HG02970 (cell line): Measurements from ENCODE around the gene GDF10.

Source experiments
- ATAC-seq: cut with Tn5 transposase; IDR thresholded peaks from one replicate; pipeline ENCODE4 v1.9.1; 2021; ENCODE audit warnings: mild to moderate bottlenecking, moderate library complexity, moderate number of reproducible peaks; ENCODE audit not compliant: unreplicated experiment, low FRiP score

GDF10 gene

DNA sequence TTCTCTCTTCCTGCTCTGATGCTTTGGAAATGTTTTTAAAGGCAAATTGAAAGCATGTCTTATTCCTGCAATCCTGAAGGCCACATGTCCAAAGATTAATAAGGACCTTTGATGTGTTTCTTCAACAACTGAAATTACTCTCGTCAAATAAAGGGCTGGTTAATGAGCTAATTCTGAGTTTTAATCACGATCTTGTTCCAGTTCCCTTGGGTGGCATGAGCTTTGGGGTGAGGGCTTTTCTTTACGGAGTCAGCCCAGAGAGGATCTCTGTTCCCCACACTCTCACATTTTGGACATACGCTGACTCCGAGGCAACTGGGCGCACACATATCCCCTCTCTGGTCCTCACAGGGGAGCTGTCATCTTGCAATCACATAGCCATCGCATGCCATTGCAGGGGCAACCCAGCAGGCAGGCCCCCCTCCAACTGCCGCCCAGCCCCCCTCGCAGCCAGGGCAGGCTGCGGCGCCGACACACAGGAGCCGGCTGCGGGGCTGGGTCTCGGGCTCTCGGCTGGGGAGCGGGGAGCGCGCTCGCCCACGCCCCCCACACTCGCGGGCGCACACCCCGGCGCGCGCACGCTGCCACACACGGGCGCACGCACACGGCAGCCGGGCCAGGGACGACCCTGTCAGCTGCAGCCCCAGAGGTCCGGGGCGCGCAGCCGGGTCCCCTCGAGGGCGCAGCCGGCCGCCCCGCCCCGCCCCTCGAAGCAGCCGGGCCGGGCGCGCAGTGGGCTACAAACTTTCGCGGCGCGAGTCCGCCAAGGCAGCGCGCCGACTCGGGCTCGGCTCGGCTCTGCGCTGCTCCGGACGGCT lies at the start of gene GDF10:
GDF10 (plus strand) TSS at position 587 of the 818 bp plus-strand sequence. CDS start 455 bp downstream, outside the sequence.
- no peak for ATAC-seq

DNA sequence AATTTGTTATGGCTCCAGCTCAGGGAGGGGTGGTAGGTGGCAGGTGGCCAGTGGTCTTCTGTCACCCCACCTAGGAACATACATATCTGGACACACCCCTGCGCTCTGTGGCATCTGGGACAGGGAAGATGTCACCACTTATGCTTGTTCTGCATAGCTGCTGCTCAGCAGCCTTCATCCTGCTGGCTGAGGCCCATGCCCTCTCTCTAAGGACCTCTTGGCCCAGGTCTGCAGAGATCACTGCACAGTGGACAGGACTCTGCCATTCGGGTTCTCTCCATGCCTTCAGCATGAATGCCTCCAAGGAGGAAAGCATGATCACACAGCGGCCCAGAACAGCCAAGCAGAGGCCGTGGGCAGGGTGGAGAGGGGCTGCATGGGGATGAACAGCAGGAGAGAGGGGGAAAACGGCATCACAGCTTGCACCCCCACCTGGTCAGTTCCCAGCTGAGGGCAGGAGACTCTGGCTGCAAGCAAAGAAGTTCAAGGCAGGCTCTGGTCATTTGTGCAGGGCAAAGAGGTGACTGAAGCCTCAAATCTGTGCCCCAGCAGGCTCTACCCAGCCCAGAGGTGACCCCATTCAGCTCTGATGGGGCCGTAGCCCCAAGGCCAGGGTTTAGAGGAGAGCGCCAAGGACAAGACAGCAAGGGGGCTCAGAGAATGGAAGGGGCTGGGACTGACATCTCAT lies 47.8 kb upstream of the GDF10 start:
- ATAC-seq: no peak

DNA sequence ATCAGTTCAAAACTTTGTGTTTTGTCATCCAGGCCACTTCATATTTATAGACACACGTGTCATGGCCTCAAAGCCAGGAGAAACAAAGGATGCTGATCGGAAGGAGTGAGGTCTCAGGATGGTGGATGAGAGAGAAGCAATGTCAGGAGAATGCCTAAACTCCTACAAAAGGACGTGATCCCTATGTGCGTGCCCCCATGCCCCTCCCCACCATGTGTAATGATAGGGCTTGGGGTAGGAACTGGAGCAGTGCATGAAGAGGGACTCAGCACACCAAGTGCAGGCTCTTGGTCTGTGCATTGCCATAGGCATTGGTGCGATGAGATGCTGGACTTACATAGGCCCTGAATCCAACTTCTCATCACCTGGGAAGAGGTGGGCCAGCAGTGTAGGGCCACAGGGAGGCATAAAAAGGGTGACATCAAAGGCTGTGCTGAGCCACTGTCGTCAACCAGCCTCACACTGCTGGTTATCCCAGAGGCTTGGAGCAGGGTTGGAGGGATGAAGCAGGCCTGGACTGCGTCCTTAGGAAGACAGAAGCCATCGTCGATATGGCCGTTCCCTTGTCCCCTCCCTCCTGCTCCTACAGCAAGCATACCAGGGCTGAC lies 46.9 kb upstream of the GDF10 start:
- no peak for ATAC-seq

GRCh38 chr10:47253651-47254375 lies 46.2 kb upstream of the GDF10 start:
- ATAC-seq: no peak

- no peak for ATAC-seq
Measured at GRCh38 chr10:47254611-47255010, 45.4 kb upstream of the GDF10 start.

GRCh38 chr10:47255033-47255813 lies 44.8 kb upstream of the GDF10 start:
- ATAC-seq: no peak

GRCh38 chr10:47255866-47256265 lies 44.1 kb upstream of the GDF10 start:
- ATAC-seq: no peak

DNA sequence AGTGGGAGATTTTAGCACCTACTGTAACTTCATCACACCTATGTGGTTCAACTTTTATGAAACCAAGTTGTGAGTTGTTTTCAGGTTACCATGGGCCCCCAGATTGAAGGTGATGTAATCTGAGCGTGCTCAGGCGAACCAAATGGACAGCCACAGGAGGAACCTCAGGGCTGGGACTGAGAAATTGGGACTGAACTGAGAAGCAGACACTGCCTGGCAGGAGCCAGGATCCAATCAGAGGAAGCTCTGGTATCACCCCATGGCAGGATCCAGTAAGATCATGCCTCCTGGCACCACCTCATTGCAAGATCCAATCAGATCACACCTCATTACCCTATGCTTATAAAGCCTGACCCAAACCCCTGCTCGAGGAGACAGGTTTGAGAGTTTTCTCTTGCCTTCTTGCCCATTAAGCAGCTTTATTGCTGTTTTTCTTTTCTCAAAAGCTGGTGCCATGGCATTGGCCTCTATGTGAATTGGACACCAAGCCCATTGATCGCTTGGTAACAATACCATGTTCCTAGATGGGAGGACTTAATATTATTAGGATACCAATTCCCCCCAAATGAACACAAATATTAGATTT lies 43.2 kb upstream of the GDF10 start:
- ATAC-seq: no peak

DNA sequence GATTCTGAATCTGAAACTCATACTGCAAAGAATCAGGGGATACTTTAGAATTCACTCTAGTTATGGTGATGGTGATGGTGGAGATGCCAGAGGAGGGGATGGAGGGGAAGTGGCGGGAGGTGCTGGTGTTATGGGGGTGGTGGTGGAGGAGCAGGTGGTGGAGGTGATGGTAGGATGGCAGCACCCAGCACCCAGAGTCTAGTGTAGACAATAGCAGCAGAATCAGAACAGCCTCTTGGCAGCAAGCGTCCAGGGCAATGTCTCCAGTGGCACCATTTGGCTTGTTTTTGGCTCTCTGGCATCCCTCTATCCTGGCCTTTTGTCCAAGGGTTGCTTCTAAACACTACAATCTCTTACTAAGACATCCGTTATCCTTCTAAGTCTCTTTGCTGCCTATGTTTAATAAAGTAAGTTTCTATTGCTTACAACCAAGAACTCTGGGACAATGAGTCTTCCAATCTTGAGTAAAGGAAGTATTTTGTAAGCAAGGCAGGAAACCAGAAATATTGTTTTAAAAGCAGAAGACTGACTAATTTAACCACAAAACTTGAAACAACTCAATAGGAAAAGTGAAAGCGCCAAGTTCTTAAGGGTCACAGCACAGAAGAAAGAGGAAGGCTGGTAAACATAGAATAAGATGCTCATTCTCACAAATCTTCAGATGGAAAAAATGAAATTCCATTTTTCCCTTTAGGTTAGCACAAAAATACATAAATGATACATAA lies 42.4 kb upstream of the GDF10 start:
- ATAC-seq: no peak

DNA sequence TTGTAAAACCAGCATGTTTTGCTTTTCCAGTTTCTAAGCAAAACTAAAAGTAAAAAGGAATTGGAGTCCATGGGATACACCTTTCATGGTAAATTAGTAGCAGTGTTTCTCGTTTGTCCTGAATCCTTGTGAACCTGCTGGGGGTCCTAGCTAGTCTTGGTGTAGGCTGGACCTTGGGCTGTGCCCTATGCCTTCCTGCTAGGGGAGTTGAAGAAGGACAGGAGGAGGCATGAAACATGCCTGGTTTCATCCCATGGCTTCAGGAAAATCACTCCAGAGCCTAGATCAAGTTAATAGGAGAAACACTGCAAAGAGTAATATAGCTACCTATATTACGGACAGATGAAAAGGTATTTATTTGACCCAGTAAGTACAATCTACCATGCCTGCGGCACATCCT lies 41.1 kb upstream of the GDF10 start:
- ATAC-seq: no peak

- ATAC-seq: no peak
Measured at GRCh38 chr10:47259466-47259865, 40.5 kb upstream of the GDF10 start.

GRCh38 chr10:47260505-47261111 lies 39.4 kb upstream of the GDF10 start:
- no peak for ATAC-seq

- peak; percentile 86 for ATAC-seq
Measured at GRCh38 chr10:47261121-47261520, 38.9 kb upstream of the GDF10 start.

DNA sequence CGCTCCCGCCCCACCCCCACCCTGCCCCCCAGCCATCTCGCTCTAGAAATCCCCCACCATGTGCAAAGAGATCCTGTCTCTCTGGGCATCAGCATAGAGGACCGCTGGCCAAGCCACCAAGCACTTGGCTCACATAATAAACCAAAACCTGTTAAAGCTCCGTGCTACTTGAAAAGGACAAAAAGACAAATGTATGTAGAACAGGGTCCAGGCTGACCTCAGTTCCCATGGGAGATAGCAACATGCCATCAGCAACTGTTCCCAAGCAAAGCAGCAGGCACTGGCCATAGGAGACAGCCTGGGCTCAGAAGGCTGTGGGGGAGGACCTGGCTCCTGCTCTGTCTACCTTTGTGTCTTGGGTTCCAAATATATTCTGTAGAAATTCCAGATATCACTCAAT lies 38.4 kb upstream of the GDF10 start:
- peak; percentile 19 for ATAC-seq

DNA sequence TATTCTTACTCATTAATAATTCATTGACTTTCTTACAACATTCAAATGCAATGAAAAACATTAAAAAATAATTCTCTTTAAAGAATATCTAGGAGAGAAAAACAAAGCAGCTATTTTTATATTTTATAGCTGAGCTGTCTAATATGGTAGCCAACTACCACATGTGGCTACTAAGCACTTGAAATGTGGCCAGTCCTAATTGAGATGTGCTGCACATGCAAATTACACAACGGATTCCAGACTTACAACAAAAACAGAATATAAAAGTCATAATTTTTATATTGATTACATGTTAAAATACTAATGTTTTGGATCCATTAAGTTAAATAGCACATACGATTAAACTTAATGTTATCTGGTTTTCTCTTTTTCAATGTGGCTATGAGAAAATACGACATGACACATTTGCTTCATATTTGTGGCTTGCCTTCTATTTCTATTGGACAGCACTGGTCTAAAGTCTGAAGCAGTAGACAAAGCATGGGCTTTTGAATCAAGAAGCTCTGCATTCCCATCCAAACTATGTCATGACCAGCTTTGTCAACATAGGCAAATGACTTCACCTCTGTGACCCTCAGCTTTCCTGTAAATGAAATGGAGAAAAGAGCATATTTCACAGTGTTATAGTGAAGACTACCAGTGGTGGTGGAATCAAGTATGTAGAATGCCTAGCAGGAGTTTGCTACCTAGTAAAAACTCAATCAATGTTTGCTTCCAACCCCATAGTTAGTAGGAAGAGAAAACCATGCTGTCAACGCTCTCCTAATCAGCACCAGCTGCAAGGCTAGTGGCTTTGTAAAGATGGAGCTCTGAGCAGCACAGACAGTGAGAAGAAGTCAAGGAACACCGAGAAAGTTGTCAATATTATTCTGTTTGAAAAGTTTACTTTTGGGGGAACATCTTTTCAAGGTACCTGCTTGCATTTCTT lies 37.1 kb upstream of the GDF10 start:
- no peak for ATAC-seq

GRCh38 chr10:47264797-47265281 lies 35.2 kb upstream of the GDF10 start:
- ATAC-seq: no peak

DNA sequence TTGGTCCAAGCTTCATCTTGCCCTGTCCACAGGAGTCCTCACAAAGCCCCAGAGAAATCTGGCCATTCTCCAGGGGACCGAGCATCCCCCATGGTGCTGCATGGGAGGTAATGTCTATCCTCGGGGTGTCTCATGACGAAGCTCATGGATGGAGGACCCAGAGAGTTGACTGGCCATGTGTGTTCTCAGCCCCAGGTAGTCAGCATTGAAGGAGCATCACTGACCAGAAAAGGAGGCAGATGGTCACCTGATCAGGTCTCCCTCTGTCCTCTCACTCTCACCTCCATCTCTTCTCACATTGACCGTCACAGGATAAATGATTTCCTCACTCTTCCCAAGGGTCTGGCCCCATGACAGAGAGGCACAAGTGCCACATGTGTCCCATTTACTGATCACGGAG lies 33.4 kb upstream of the GDF10 start:
- ATAC-seq: no peak
